HG03139 (cell line): Measurements from ENCODE around the gene ZEB2.

ENCODE experiments used
- ATAC-seq: cut with Tn5 transposase; IDR thresholded peaks from one replicate; pipeline ENCODE4 v1.9.1; 2021; ENCODE audit not compliant: unreplicated experiment

ZEB2 gene

DNA sequence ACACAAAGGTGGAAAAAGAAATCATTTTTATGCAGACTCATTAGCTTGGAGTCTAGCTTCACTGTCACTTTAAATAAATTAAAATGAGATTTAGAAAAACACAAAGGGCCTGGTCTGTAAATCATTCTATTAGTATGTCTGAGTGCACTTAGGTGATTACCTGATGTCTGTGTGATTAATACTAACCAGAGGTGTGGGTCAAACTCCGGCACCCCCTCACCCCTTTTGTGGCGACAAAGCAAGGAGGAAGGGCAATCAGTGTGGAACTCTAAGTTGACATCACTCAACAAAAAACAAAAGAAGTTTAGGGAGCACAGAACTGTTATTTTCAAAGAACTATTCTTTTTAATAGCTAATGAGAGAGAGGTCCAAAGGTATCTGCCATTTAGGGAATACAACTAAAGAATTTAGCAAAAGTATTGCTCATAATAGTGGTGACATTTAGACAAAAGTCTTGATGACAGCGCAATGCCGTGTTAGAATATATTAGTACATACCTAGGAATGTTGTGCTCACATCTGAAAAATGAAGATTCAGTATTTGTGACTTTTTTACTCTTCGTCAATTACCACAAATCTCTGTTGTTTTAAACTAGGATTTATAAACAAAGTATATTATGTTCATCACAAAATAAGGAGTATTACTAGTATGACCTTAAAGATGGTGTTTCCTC lies 66.3 kb downstream of the ZEB2 start:
- ATAC-seq = no peak

DNA sequence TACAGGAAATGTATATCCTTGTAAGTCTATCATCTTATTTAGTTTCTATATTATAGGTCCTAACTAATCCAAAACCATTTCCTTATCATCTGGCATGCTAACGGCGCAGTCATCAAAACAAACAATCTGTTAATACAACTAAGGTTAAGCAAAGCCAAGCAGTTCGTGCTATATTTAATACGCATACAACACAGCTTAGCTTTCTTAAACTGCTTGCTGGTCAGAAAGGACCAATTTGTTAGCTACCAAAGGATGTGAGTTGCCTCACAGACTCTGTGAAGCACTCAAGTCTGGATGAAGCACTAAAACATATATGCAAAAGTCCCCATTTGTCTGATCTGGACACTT lies 67.0 kb downstream of the ZEB2 start:
- ATAC-seq = no peak

DNA sequence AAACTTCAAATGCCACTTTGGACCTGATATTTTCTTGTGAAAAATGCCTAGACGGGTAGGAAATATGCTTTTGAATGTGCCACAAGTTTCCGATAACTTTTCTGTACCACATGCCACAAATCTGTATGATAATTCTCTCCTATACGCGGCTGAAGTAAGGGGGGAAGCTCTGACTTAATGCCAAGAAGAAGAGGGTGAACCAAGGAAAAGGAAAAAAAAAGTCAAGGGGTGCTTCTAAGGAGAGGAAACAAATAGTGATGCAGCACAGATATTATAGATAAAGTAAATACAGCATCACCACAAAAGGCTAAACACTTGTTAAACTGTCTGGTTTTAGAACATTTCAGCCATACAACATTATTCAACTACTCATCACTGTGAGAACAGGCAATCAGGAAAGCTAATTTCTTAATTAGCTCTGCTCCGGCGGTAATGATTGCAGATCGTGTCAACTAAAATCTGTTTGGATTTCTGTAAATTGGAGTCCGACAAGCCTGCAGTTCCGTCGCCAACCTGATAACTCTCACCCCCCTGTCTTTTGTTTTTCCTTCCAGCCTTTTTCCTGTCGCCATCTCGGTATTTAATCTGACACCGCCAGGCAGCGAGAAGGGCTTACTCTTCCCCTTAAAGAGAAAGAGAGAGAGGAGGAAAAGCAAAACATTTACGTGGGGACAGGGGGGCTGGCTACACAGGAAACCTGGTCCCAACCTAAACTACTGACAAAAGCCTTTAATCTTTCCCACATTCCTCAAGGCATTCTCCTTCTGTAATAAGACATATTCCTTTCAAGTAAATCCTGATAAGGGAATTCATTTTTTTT lies 67.5 kb downstream of the ZEB2 start:
- no peak for ATAC-seq

GRCh38 chr2:144451443-144451842 lies 68.5 kb downstream of the ZEB2 start:
- ATAC-seq = no peak

- no peak for ATAC-seq
Measured at GRCh38 chr2:144449028-144449406, 70.9 kb downstream of the ZEB2 start.

DNA sequence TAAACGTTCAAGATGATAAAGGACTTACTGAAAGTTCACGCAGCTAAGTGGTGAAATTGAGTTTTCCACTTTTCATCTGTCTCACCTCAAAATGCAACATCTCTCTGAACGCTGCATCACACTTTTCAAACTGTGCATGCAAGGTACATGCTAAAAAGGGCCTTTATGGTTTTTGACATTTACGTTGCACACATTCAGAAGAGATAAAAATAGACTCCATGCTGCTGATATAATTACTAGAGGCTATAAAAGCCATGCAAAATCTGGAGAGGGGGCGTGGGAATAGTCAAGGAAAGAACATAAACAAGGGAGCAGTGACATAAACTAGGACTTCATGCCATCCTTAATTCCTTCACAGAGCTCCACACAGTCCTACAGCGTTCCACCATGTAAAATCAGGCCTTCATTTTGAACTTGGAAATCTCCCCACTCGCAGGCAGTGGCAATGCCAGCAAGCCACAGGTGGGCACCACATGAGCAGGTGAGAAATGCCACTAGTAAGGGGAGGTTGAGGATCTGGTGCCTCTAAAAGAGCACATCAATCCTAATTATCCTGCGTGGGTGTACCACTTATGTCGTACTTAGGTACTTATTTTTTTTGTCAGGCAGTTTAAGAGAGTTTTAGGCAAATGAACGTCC lies 71.4 kb downstream of the ZEB2 start:
- ATAC-seq = no peak

DNA sequence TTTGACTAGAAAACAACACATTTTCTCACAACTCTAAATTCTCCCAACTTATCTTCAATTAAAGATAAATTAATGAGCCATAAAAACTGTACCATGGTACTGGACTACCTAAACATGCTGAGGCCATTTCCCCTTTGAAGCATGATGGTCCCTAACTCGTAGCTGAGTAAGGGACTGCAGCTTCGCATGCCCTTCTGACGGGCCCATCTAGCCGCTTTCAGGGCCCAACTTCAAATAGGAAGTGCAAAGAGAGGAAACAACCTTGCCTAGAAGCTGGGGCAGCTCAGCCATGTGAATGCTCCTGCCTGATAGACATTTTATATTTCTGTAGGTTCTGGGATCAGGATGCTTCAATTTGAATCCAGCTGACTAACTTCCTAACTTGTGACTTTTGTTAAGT lies 72.4 kb downstream of the ZEB2 start:
- ATAC-seq = no peak

- no peak for ATAC-seq
Measured at GRCh38 chr2:144446136-144446535, 73.8 kb downstream of the ZEB2 start.

DNA sequence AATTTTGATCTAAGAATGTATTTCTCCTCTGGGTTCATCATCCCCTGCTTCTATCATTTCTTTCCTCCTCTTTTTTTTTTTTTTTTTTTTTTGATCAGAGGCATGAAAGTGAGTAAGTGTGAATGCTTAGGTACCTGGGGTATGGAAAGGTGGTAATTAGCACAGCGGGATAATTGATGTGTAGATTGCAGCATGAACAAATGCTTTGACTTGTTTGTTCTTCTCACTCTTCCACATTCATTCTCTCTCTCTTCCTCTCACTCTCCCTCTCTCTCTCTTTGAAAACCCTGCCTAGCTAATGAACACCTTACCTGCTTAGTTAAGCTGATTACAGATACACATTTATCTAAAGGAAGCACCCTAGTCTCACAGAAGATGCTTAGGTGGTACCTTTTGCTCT lies 74.7 kb downstream of the ZEB2 start:
- no peak for ATAC-seq

DNA sequence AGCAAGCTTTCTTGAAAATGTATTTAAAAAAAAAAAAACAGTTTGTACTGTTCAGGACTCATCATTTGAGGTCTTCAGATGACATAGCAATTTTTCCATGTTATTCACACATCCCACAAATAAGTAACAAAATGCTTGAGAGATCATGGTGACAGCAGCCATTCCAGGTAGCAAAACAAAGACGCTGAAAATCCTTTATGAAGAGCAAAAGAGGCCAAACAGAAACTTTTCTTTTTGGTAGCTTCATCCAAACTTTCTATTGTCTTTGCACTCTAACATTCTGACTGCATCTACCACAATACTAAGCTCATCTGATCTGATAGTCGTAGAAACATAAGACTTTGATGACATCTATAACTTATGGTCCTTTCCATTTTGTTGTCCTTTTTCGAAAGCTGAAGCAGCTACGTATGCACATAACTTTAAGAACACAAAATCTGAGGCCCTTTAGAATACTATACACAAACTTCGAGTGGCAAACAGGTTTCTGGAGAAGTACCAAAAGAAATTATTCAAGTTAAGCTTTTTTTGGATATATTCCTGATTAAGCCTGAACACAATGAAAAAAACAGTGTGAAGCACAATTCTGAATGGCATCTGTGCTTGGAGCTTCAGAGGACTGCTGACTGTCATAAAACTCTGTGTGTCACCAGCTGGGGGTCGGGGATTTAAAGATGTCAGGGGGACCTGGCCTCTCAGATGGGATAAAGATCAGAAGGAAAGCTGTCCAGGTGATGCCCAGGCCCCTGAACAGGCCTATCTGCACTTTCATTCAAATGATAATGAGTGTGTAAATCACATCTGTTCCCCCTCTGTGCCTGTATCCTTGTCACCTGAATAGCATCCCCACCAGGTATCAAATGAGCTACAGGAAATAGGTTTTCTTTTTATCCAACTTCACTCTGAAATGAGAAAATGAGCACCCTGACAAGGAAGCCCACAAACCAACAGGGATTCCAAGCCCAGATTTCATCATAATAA lies 75.8 kb downstream of the ZEB2 start:
- no peak for ATAC-seq

DNA sequence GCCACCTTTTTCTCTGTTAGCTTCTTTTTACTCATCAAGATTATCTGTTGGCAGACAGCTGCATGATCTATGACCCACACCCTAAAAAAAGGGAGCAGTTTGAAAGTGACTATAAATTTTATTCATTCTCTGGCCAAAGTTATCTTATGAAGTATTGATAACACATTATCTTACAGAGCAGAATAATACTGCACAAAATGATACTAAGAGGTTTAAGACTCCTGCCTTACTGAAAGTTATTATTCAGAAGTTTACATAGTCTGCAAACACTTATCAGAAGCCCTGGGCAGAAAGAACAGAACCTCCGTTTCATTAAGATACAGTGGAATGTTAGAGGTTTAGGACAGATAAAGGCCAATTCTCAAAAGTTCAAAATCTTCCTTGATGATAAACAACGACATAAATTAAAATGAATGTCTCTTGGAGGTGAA lies 78.2 kb downstream of the ZEB2 start:
- ATAC-seq = no peak

- no peak for ATAC-seq
Measured at GRCh38 chr2:144439993-144440392, 79.9 kb downstream of the ZEB2 start.

DNA sequence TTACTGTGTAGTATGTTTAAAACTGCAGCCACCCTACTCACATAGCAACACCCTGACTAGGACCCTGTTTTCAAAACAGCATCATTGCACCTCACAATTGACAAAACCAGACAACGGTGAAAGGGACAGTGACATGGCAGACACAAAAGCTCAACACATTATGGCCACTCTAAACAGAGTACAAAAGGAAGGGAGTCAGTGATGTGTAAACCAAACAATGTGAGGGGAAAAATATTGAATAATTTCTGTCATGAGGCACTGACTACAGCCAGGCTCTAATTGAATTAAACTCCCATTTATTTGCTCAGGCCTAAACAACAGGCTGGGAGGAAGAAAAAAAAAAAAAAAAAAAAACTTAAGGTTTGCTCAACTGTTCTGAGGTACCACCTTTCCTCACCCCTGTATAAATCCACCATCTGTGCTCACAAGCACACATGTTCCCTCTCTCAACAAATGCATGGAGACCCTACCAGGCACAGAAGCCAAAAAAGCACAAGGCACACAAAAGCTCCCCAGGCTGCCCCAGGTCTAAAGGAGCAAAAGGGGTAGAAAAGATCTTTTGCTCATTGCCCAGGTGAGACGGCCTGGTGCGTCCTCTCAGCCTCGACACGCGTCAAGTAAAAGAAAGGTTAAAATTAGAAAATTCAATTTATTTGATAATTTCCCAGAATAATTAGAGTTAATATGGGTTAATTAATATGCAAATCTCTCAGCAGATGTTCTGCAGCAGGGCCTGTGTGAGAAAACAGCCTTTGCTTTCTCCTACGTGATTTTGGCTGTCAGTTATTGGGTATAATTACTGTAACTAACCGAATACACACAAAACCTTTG lies 80.9 kb downstream of the ZEB2 start:
- ATAC-seq = no peak

GRCh38 chr2:144437636-144438035 lies 82.3 kb downstream of the ZEB2 start:
- ATAC-seq = no peak

DNA sequence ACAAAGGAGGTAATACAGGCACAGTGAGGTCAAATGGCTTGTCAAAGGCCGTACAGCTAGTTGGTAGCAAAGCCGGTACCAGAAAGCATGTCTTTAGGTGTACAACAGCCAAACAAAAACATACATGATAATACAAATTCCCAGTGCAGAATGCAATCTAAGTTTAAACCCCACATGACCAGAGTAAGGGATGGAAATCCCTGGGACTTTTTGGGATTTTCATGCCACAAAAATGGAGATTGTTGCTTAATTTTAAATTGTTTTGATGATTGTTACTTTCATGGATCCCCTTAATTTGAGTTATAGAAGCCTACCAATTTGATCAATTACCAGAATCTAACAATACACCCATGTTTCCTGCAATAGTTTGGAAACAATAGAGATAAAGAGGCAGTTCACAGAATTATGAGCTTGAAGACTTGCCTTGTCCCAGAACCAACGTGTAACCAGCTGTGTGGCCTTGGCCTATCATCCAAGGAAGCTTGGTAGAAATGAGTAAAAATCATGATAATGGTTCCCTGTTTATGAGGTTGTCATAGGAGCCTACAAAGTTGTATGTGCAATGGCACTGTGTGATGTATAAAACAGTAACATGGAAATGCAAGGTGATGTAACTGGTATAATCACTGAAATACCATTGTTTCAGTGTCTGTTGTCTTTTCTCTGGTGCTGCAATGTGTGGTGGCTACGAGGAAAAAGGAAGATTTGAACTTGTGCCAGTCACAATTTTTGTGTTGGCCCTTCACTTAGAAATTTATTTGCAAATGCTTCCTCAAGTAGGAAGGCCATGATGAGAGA lies 85.3 kb downstream of the ZEB2 start:
- ATAC-seq = no peak

DNA sequence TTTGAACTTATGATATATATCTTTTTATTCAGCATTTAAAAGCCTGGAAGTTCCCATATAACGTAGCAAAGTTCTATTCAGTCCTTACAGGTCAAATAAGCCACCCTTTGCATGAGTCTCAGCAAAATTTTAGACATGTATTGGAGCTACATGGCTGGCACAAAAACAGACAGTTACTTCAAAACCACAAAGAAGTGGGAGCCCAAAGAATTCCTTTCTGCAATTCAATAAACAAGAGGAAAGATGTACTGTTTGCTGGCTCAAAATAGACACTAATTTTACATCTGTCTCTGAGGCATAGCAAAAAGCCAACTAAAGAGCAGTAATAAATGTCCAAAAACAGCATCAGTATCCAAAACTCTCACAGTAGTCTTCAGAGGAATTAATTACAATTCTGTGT lies 87.0 kb downstream of the ZEB2 start:
- ATAC-seq = no peak

GRCh38 chr2:144431998-144432397 lies 87.9 kb downstream of the ZEB2 start:
- ATAC-seq = no peak

- no peak for ATAC-seq
Measured at GRCh38 chr2:144431392-144431783, 88.5 kb downstream of the ZEB2 start.

DNA sequence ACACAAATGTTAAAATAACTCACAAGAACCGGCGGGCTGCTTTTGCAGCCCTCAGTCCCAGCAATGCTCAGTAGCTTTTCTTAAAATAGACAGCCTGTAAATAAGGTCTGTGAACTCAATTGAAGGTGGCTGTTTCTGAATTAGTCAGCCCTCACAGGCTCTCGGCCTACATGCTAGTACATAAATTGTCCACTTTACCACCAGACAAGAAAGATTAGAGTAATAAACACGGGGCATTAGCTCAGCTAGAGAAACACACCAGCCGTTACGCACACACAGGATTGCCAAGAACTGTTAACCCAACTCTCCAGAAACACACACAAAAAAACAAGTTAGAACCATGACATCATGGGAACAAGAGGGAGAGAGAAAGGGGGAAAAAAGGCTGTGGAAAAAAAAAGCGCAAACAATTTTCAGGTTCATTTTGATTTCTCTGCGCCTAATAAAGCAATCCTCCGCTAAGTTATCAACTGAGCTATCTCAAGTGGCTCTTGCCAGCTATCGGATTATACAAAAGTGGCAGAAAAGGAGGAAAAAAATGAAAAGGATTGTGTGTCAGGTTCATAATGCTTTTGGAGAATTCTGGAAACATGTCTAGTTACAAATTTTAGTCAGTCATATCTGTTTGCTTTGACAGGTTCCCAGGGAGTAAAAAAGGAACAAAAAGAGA lies 89.1 kb downstream of the ZEB2 start:
- ATAC-seq = peak; percentile 72
